Nephron (organoid): ENCODE measurements around the gene LTB4R2.

ENCODE experiments used
- H3K27ac Mint-ChIP-seq, 3 experiments: 2 replicates each; pipeline ENCODE4 v1.8.0; 2020; ENCODE audit warnings: mixed read lengths in 3 of 3, mild to moderate bottlenecking in 2 of 3, moderate library complexity in 1 of 3
- H3K27me3 Mint-ChIP-seq: 2 replicates; pipeline ENCODE4 v1.8.0; 2021; ENCODE audit warnings: low read depth, mild to moderate bottlenecking, moderate library complexity, mixed read lengths
- H3K36me3 Mint-ChIP-seq: 2 replicates; pipeline ENCODE4 v1.8.0; 2020; ENCODE audit warnings: low read depth, mixed read lengths
- H3K4me1 Mint-ChIP-seq: 2 replicates; pipeline ENCODE4 v1.8.0; 2020; ENCODE audit warnings: mixed read lengths
- H3K4me3 Mint-ChIP-seq, 3 experiments: 2 replicates each; pipeline ENCODE4 v1.8.0; 2020; ENCODE audit warnings: mild to moderate bottlenecking in 3 of 3, mixed read lengths in 3 of 3, moderate library complexity in 2 of 3
- H3K9me3 Mint-ChIP-seq: 2 replicates; pipeline ENCODE4 v1.8.0; 2020; ENCODE audit warnings: mixed read lengths
- CTCF ChIP-seq, 3 experiments: fragments of 200-600 bp; sonication (generic); IDR thresholded peaks; one replicate each; pipeline ENCODE4 v1.5.0; 2021; ENCODE audit warnings: antibody characterized with exemption in 3 of 3; ENCODE audit not compliant: unreplicated experiment in 3 of 3

Gene LTB4R2

GRCh38 chr14:24284501-24285035, 25.4 kb upstream of the LTB4R2 start:
- H3K36me3 Mint-ChIP-seq = no peaks in the 10 kb centered on the region
- H3K9me3 Mint-ChIP-seq = no peaks in the 10 kb centered on the region
- no peak for TF ChIP-seq CTCF (IDR thresholded peaks at IDR 0.05; ENCODE audit: unreplicated experiment in 3 of 3)
- H3K27me3 Mint-ChIP-seq = no peaks in the 10 kb centered on the region
- no peak overlapping the region for H3K4me3 Mint-ChIP-seq
- H3K4me1 Mint-ChIP-seq = no peaks in the 10 kb centered on the region
- H3K27ac Mint-ChIP-seq = no peak overlapping the region

- TF ChIP-seq CTCF (IDR thresholded peaks at IDR 0.05; ENCODE audit: unreplicated experiment in 3 of 3) = no peak
- Mint-ChIP-seq H3K4me1 (no peaks in the 10 kb centered on the region), H3K27ac (no peak overlapping the region), H3K27me3 (no peaks in the 10 kb centered on the region), H3K4me3 (no peak overlapping the region), H3K36me3 (peaks cover 1% of the 10 kb centered on the region), H3K9me3 (no peaks in the 10 kb centered on the region)
These were observed 24.6 kb upstream of the LTB4R2 start for GRCh38 chr14:24285351-24285750.

GRCh38 chr14:24286996-24287395, 22.9 kb upstream of the LTB4R2 start:
- H3K27ac Mint-ChIP-seq = no peak overlapping the region
- no peaks in the 10 kb centered on the region for H3K9me3 Mint-ChIP-seq
- H3K4me1 Mint-ChIP-seq = no peaks in the 10 kb centered on the region
- no peak for TF ChIP-seq CTCF (IDR thresholded peaks at IDR 0.05; ENCODE audit: unreplicated experiment in 3 of 3)
- no peaks in the 10 kb centered on the region for H3K27me3 Mint-ChIP-seq
- no peak overlapping the region for H3K4me3 Mint-ChIP-seq
- H3K36me3 Mint-ChIP-seq = peaks cover 9% of the 10 kb centered on the region

- no peak for TF ChIP-seq CTCF (IDR thresholded peaks at IDR 0.05; ENCODE audit: unreplicated experiment in 3 of 3)
- no peak overlapping the region for H3K27ac Mint-ChIP-seq
- no peaks in the 10 kb centered on the region for H3K9me3 Mint-ChIP-seq
- H3K27me3 Mint-ChIP-seq = no peaks in the 10 kb centered on the region
- peaks cover 19% of the 10 kb centered on the region for H3K36me3 Mint-ChIP-seq
- H3K4me3 Mint-ChIP-seq = no peak overlapping the region
- no peaks in the 10 kb centered on the region for H3K4me1 Mint-ChIP-seq
These were observed 20.2 kb upstream of the LTB4R2 start for GRCh38 chr14:24289649-24290280.

GRCh38 chr14:24290746-24291145, 19.2 kb upstream of the LTB4R2 start:
- Mint-ChIP-seq H3K27me3 (no peaks in the 10 kb centered on the region), H3K9me3 (no peaks in the 10 kb centered on the region), H3K4me3 (no peak overlapping the region), H3K4me1 (no peaks in the 10 kb centered on the region), H3K36me3 (peaks cover 23% of the 10 kb centered on the region), H3K27ac (no peak overlapping the region)
- TF ChIP-seq CTCF (IDR thresholded peaks at IDR 0.05; ENCODE audit: unreplicated experiment in 3 of 3) = no peak
